NCI-H2196 treated with DMSO at 0.1 percent for 48 hours (cell line): ENCODE results near the gene TFAP2B.

Experiments used
- DNase-seq: peaks from one replicate; lab custom pipeline; 2025; ENCODE audit not compliant: unreplicated experiment; lab: John Stamatoyannopoulos, UW

Gene TFAP2B

DNA sequence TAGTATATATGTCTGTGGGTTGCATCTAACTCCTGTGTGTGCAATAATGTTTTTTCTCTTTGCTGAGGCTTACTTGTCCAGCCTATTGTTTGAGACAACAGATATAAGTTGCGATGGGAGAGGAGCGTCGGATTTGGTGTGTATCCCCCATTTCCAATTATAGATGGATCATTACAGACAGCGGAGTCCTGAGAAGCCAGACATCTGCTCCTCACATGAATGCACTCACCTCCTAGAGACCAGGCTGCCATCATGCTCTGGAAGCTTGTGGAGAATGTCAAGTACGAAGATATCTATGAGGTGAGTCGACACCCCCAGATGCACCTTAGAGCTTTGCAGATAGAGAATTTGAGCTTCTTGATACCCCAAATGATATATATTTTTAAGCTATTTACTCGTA, at the start of gene TFAP2B:
TSS of gene TFAP2B (plus strand) at position 199 of the 400 bp plus-strand sequence. CDS start at position 220, 21 bp downstream.
- no peak for DNase-seq

DNA sequence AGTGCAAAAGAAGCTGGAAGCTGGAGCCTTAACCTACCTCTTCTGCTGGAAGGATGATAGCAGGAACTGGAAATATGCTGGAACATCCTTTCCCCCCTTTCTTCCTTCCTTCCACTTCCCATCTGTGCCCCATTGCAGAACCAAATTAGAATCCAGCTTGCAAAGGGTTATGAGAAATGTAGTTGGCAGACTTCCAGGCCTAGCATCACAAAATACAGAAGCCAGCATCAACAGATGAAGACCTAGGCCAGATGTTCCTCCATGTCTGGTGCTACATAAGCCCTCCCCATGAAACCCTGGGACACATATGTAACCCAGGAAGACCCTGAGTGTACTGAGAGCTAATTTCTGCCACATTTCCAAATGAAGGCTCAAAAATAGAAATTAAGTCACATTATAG, 40.0 kb upstream of the TFAP2B start:
- DNase-seq: no peak

GRCh38 chr6:50780382-50780781, 38.3 kb upstream of the TFAP2B start:
- no peak for DNase-seq

DNA sequence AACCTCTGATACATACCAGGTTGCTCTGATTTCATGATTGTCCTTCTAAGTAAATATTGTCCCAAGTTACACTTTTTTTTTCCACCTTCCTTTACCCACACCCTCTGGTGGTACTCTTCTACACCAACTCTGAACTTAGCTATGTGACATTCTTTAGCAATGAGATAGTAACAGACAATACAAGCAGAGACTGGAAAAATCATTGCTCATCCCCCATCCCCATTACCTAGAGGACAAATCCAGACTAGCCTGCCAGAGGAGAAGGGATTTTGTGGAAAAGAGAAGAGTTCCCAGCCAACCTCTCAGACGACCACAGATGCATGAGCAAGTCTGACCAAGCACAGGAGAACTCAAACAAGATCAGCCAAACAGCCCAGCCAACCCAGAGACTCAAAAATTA, 32.8 kb upstream of the TFAP2B start:
- no peak for DNase-seq

GRCh38 chr6:50791900-50792508, 26.7 kb upstream of the TFAP2B start:
- DNase-seq: no peak

DNA sequence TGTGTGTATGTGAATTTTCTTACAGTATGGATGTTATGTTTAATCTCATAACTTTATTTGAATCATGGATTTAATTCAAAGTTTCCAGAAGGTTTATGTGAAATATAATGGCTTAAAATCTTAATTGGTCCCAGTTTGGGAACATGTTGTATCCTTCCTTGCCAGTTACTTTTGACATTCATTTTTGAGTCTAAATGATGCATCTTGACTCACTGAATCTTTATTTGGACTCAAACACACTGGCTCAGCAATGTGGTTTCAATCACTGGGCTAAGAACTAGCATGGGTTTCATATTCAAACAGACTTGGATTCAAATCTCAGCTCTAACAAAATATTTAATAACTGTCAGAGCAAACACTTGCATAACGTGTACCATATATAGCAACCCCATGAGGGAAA, 25.9 kb upstream of the TFAP2B start:
- DNase-seq: no peak

DNA sequence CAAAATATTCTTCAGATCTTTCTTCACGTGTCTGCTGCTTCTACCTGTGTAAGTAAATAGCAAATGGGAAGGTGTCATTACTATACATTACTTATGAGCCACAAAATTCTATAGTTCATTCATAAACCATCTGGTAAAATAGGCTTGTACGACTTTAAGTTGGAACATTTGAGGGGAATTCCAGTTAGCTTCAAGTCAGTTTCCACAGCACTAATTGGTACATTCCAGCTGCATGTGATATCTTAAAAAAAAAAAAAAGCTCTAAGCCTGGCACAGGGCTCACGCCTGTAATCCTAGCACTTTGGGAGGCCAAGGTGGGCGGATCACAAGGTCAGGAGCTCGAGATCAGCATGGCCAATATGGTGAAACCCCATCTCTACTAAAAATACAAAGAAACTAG, 23.1 kb upstream of the TFAP2B start:
- no peak for DNase-seq

- DNase-seq: no peak
Measured at GRCh38 chr6:50804283-50804682, 14.4 kb upstream of the TFAP2B start.

DNA sequence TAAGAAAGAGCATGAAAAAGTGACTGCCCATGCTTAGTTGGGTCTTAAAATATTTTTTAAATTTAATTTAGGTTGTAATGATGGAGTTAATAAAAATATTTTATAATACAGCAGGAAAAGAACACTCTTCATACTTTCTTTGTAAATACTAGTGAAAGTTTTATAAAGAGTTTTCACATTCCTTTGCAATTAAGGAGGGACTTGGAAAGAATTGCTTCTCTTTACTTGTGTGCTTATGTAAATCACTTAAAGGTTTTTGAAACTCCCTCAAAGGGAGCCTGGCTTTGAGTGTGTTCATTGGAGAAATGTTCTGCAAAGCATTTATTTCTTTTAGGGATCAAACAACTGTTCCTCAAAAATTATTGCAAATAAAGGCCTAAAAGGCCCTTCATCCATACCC, 11.6 kb upstream of the TFAP2B start:
- DNase-seq: no peak

DNA sequence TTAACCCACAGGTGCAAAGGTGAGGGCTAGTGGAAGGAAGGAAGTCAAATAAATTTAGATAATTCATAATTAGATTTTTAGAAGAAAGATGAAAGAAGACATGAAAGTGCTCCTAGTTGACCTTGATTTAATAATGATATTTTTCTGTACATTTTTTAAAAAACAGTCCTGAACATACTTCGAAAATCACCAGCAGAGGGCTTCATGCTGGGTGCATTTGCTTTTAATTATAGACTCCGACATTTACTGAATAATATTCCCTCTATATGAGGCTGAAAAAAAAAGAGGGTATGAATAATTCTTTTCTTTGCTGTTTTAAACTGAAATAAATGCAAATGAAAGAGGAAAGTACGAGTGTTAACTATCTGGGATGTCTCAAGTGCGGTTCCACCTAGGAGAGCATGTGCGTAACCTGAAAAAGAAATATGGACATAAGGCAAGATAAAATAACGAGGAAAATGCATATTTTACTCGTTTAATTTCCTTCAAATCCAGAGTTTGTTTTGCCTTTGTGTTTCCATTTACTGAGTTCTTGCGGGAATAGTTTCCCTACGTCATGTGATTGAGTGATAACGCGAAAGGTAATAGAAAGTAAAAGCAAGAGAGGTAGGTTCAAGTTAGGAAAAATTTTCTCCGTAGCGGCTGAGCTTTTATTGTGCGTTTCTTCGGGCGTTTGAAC, 3.1 kb upstream of the TFAP2B start:
- DNase-seq: no peak

- DNase-seq: peak; percentile 25
Measured at GRCh38 chr6:50816115-50816675, 2.5 kb upstream of the TFAP2B start.

DNA sequence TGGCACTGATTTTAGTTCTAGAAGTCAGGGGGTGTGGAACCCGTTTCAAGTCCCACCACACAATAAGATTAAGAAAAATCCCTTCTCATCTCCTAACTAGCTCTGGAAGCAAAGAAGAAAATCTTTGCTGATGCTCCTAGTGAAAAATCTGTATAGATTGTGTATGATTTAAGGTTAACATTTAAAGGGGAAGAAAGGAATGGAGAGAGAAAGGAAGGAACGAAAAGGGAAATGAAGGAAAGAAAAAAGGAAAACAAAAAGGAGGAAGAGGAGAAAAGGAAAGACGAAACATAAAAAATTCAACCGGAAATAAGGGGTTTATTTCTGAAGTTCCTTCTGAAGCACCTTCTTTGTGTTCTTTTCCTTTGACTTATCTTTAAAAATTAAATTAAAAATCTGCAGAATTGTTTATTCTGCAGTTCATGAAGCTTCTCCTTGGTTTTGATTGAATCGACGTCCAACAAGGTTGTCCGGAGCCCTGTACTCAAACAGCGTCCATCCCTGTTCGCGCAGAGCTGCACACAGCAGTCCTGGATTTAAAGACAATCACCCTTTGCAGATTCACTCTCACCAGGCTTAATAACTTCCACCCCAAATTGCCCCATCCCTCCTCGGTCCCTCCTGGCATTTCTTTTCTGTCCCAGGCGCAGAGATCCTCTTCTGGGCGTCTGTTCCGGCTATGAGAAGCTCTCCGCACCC, 1.6 kb upstream of the TFAP2B start:
- DNase-seq: no peak

- no peak for DNase-seq
Measured at GRCh38 chr6:50817646-50817950, 1.1 kb upstream of the TFAP2B start.

DNA sequence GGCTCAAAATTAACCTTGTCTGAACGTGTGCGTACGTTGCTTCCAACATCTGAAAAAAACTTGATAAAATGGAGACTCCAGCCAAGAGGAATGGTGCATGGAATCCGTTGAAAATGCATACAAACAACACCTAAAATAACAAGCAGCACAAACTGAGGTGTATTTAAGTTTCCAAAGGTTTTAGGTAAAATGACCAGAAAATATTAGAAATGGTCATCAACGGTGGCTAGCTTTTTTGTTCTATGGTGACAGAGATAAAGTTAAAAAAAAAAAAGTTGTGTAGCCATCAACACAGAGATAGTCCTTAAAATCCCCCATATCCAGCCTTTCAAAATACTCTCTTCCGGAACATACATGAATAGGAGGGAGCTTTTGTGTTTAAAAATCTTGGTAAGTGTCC, 651 bp upstream of the TFAP2B start:
- DNase-seq: no peak

DNA sequence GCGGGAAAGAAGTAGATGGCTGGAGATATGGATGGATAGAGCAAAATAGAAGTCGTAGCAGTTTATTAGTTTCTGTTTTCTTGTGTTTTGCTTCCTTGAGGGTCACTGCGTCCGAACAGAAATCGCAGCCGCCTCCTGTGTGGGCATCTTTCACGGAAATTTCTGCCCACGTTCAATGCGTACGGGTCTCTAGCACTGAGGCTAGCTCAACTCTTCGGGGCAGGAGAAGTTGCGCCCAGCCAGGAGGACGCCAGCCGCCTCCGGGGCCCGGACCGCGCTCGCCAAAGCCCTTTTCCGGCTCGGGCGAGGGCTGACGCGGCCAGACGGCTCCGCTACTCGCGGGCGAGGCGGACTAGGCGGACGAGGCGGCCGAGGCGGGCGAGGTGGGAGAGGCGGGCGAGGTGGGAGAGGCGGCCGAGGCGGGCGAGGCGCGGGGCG, 814 bp downstream of the TFAP2B start:
- DNase-seq: no peak

DNA sequence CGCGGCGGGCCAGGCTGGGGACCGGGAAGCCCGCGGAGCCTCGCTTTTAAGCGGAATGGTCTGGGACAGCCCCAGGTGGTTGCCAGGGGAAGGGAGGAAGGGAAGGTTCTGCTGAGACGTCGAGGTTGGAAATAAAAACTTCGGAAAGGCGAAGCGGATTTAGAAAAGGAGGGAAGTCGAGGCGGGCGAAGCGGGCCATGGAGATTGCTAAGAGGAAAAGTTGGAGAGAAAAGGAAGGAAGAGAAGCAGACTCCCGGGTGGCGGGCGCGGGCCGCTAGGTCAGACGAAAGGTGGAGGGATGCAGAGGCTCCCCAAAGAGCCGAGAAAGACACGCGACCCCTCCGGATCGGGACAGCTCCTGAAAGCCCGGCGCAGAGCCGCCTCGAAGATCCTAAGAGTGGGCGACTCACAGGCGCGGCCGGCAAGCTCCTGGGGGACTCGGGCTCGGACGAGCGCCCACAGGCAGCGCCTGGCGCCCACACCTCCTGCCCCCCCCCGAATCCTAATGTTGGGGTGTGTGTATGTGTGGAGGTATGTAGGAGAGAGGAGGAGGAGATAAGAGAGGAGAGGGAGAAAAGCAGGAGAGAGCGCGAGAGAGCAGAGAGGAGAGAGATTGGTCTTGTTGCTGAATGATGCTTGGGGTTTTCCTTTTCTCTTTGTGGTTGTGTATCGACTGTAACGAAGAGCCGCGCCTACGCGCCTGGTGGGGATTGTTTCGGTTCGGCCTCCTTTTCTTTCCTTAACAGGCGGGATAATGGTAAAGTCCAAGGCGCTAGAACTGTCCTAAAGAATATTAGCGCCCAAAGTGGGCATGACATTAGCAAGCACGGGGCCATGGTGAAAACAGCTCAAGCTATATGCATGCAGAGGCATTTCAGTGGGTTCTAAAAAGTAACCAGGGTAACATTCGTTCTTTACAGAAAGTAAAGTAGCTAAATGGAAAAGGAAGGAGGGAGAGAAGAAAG, 1.5 kb downstream of the TFAP2B start:
- no peak for DNase-seq

- DNase-seq: no peak
Measured at GRCh38 chr6:50820869-50821264, 2.2 kb downstream of the TFAP2B start.

DNA sequence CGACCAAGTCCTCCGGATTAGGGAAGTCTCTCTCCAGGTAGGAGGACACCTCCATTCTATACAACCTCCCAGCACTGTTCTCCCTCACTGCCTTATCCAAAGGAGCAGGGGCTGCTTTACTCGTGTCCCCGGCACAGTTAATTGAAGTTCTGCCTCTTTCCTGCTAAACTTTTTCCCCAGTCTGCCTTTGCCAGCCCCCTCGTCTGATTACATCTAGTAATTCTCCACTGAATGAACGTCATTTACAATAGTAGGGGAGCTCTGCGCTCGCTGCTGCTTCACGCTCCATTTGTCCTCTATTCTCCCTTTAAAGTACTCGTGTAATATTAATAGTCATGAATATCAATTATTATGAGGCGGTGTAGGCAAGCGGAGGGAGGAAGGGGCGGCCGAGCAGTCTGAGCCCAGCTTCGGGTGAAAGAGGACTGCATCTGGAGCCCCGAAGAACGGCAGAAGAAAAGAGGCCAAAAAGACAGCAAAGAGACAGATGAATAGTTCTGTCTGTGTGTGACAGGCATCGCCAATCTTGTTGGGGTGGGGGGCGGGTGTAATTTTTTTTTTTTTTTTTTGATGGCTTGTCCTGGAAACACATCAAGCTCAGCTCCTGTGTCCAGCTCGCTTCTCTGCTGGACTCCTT, 2.9 kb downstream of the TFAP2B start:
- no peak for DNase-seq

DNA sequence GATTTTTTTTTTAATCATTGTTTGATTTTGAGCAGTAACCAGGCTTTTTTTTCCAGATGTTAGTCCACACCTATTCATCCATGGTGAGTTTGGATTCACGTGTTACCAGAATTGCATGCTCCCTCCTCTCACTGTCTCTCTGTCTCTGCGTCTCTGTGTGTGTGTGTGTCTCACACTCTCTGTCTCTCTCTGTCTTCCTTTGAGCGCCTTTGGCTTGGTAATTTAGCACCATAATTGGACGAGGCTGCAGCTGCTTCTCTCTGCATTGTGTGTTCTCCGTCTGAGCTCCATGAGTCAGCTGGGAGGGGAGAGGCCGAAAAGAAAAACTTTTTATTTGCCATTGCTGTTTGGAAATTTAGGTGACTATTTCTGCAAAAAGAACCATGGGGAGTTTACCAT, 3.4 kb downstream of the TFAP2B start:
- DNase-seq: no peak

- no peak for DNase-seq
Measured at GRCh38 chr6:50823094-50823920, 4.6 kb downstream of the TFAP2B start.
